Suprapubic skin (tissue), 4 donors: ENCODE data around the gene TXNDC11. TPM values are rescaled to one million over a fixed set of nuclear protein-coding genes. Genes with fewer than 3 reads are reported as not detected.

Source experiments
- DNase-seq, 2 donors: peaks; one replicate each; pipeline ENCODE4 v3.0.0-alpha.2; 2019; ENCODE audit warnings: low spot score in 2 of 2
- H3K27ac ChIP-seq: fragments of 200-600 bp; sonication (generic); one replicate; pipeline ENCODE4 v1.5.1; 2019
- H3K27me3 ChIP-seq: fragments of 200-600 bp; sonication (generic); one replicate; pipeline ENCODE4 v1.5.1; 2019
- H3K36me3 ChIP-seq: fragments of 200-600 bp; sonication (generic); one replicate; pipeline ENCODE4 v1.5.1; 2019
- H3K4me1 ChIP-seq: fragments of 200-600 bp; sonication (generic); one replicate; pipeline ENCODE4 v1.5.1; 2019
- H3K4me3 ChIP-seq: fragments of 200-600 bp; sonication (generic); one replicate; pipeline ENCODE4 v1.5.1; 2019; ENCODE audit warnings: mild to moderate bottlenecking
- H3K9me3 ChIP-seq: fragments of 200-600 bp; sonication (generic); one replicate; pipeline ENCODE4 v1.5.1; 2019
- CTCF ChIP-seq, 2 donors: fragments of 200-600 bp in 1 of 2; fragments of 450-650 bp in 1 of 2; sonication (generic) in 1 of 2; IDR thresholded peaks; one replicate each; pipeline ENCODE4 v1.5.1; 2016 to 2019; ENCODE audit warnings: antibody characterized with exemption in 2 of 2, mild to moderate bottlenecking in 1 of 2, moderate library complexity in 1 of 2
- EP300 ChIP-seq: sonication (generic); formaldehyde crosslinking; IDR thresholded peaks from one replicate; pipeline ENCODE4 v1.6.1; 2017; ENCODE audit warnings: antibody characterized with exemption
- POLR2A ChIP-seq, 2 donors: fragments of 450-650 bp; IDR thresholded peaks; one replicate each; pipeline ENCODE4 v1.6.1; 2017; ENCODE audit warnings: antibody characterized with exemption in 2 of 2, mild to moderate bottlenecking in 2 of 2, moderate library complexity in 2 of 2
- POLR2AphosphoS5 ChIP-seq, 3 donors: sonication (generic); formaldehyde crosslinking; IDR thresholded peaks; one replicate each; pipeline ENCODE4 v1.6.1; 2017; ENCODE audit warnings: antibody characterized with exemption in 3 of 3
- WGBS: methylation state at CpG from one replicate; pipeline ENCODE4 v1.1.5; 2018; 5-methylcytosine and 5-hydroxymethylcytosine counted together
- total RNA-seq, 4 donors: library from RNA; depleted of rRNA; stranded (reverse); fragments of >200 nt; gene quantifications; one replicate each; pipeline ENCODE4 v1.1.0, GENCODE V29; 2016

TXNDC11 gene
- total RNA-seq, 4 donors from 2014 or later: 31.0 to 42.2 (median 35.1) TPM

DNA sequence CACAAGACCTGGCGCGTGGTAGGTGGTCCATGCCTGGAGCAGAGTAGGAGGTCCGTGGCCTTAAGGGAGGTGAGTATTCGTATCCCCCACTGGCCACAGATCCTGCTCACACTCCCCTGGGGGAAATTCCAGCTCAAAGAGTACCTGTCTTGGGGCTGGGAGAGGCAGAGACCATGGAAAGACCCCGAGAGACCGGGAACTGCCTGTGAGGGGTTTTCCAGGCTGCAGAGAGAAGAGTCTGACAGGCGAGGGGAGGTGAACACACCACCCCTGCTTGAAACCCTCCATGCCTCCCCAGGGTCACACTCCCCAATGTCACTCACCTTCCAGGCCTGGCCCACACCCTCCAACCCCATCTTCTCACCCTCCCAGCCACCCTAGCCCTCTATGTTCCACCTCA, 87.0 kb downstream of the TXNDC11 start:
- H3K36me3 ChIP-seq: no peaks in the 10 kb centered on the region
- 87% methylated on average over 7 of the region's 7 CpGs for WGBS

GRCh38 chr16:11651796-11652195, 90.9 kb downstream of the TXNDC11 start:
- Histone ChIP-seq H3K4me1 (no peaks in the 10 kb centered on the region), H3K9me3 (no peaks in the 10 kb centered on the region), H3K4me3 (no peak overlapping the region), H3K36me3 (no peaks in the 10 kb centered on the region), H3K27me3 (no peaks in the 10 kb centered on the region), H3K27ac (no peak overlapping the region)
- WGBS: 79% methylated on average over 8 of the region's 8 CpGs
- TF ChIP-seq POLR2A (IDR thresholded peaks at IDR 0.05): no peak
- TF ChIP-seq CTCF (IDR thresholded peaks at IDR 0.05): no peak
- no peak for TF ChIP-seq POLR2AphosphoS5 (IDR thresholded peaks at IDR 0.05)
- no peak for TF ChIP-seq EP300
- no peak for DNase-seq

More for the DNA sequence above, 87.0 kb downstream of the TXNDC11 start:
- H3K4me1 ChIP-seq: peaks cover 16% of the 10 kb centered on the region
- no peak for DNase-seq
- TF ChIP-seq CTCF (IDR thresholded peaks at IDR 0.05) (no peak), POLR2AphosphoS5 (IDR thresholded peaks at IDR 0.05) (no peak), POLR2A (IDR thresholded peaks at IDR 0.05) (no peak), EP300 (no peak)
- H3K27me3 ChIP-seq: no peaks in the 10 kb centered on the region
- no peak overlapping the region for H3K27ac ChIP-seq
- no peak overlapping the region for H3K4me3 ChIP-seq
- no peaks in the 10 kb centered on the region for H3K9me3 ChIP-seq

DNA sequence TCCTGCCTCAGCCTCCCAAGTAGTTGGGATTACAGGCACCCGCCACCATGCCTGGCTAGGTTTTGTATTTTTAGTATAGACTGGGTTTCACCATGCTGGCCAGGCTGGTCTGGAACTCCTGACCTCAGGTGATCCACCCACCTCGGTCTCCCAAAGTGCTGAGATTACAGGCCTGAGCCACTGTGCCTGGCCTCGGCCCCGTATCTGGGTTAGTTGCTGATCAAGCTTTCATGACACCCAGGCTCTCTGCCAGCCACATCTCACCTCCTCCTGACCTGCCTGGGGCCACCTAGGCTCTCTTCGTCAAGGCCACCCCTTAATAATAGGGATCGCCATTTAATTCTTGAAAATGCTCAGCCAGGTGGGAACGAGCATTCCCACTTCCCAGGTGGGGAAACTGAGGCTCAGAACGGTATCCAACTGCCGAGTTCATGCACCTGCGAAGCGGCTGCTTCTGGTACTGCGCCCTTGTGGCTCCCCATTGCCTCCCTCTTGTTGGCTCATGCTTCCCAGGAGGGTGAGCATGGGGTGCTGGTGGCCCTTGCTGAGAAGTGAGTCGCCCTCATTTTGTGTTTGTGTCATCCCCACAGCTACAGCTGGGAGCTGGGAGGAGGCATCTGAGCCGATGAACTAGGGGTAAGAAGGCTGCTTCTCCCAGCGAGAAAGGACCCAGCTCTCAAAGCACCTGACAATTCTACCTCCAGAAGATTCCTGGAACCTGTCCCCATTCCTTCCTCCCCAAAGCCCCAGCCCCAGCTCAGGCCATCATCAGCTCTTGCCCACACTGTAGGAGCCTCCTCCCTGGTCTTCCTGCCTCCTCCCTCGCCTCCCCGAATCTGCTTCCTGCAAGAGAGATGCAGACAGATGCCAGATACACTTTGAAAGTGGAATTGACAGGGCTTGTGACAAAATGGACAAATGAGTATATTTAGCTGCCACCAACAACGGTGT, 91.7 kb downstream of the TXNDC11 start:
- H3K4me1 ChIP-seq: no peaks in the 10 kb centered on the region
- H3K4me3 ChIP-seq: no peak overlapping the region
- no peaks in the 10 kb centered on the region for H3K9me3 ChIP-seq
- 85% methylated on average over 18 of the region's 18 CpGs for WGBS
- no peak for DNase-seq
- H3K27me3 ChIP-seq: no peaks in the 10 kb centered on the region
- no peak overlapping the region for H3K27ac ChIP-seq
- TF ChIP-seq CTCF (IDR thresholded peaks at IDR 0.05): no peak
- TF ChIP-seq POLR2AphosphoS5 (IDR thresholded peaks at IDR 0.05): no peak
- no peak for TF ChIP-seq EP300
- no peak for TF ChIP-seq POLR2A (IDR thresholded peaks at IDR 0.05)
- H3K36me3 ChIP-seq: no peaks in the 10 kb centered on the region

DNA sequence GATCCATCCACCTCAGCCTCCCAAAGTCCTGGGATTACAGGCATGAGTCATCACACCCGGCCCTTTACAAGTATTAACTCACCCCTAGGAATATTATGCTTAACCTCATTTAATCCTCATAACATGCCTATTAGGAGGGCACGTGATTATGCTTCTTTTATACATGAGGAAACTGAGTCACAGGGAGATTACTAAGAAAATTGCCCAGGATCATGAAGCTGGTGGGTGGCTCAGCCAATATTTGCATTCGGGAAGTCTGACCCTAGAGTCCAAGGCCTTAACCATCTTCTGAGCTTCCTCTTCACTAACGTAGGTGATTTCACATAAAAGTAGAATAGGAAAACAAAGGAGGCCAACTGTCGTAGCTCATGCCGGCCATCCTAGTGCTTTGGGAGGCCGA, 93.4 kb downstream of the TXNDC11 start:
- no peak for DNase-seq
- Histone ChIP-seq H3K27ac (no peak overlapping the region), H3K9me3 (no peaks in the 10 kb centered on the region), H3K27me3 (no peaks in the 10 kb centered on the region), H3K36me3 (no peaks in the 10 kb centered on the region), H3K4me3 (no peak overlapping the region), H3K4me1 (no peaks in the 10 kb centered on the region)
- TF ChIP-seq EP300: no peak
- TF ChIP-seq POLR2AphosphoS5 (IDR thresholded peaks at IDR 0.05): no peak
- no peak for TF ChIP-seq POLR2A (IDR thresholded peaks at IDR 0.05)
- no peak for TF ChIP-seq CTCF (IDR thresholded peaks at IDR 0.05)
- 88% methylated on average over 7 of the region's 7 CpGs for WGBS

- 66% methylated on average over 4 of the region's 4 CpGs for WGBS
- no peak overlapping the region for H3K4me3 ChIP-seq
- H3K36me3 ChIP-seq: no peaks in the 10 kb centered on the region
- no peak for TF ChIP-seq POLR2AphosphoS5 (IDR thresholded peaks at IDR 0.05)
- TF ChIP-seq EP300: no peak
- no peak for TF ChIP-seq CTCF (IDR thresholded peaks at IDR 0.05)
- TF ChIP-seq POLR2A (IDR thresholded peaks at IDR 0.05): no peak
- H3K4me1 ChIP-seq: peaks cover 26% of the 10 kb centered on the region
- no peaks in the 10 kb centered on the region for H3K9me3 ChIP-seq
- H3K27me3 ChIP-seq: no peaks in the 10 kb centered on the region
- no peak for DNase-seq
- no peak overlapping the region for H3K27ac ChIP-seq
Measured at GRCh38 chr16:11642765-11643116, 99.9 kb downstream of the TXNDC11 start.
